OCI-LY1 (cell line): ENCODE results near the gene PCP2.

Experiments used
- H2AFZ ChIP-seq: fragments of 200-600 bp; sonication (generic), shearing (Covaris generic); 2 replicates; pipeline ENCODE4 v1.6.0; 2014; ENCODE audit warnings: antibody characterized with exemption, mild to moderate bottlenecking, low read length
- H3F3A ChIP-seq: fragments of 200-600 bp; sonication (generic), shearing (Covaris generic); 2 replicates; pipeline ENCODE4 v1.6.0; 2014; ENCODE audit warnings: mild to moderate bottlenecking, antibody characterized with exemption, low read length, moderate library complexity; ENCODE audit not compliant: insufficient read depth
- H3K27ac ChIP-seq: fragments of 200-600 bp; sonication (generic); 2 replicates; pipeline ENCODE4 v1.5.1; 2014; ENCODE audit warnings: low read length, mixed run types, mild to moderate bottlenecking, low read depth; ENCODE audit not compliant: poor library complexity, severe bottlenecking
- H3K27me3 ChIP-seq: fragments of 200-600 bp; sonication (generic); 2 replicates; pipeline ENCODE4 v1.6.0; 2014; ENCODE audit warnings: antibody characterized with exemption, mild to moderate bottlenecking, low read length, moderate library complexity; ENCODE audit not compliant: insufficient read depth
- H3K36me3 ChIP-seq: fragments of 200-600 bp; sonication (generic); 2 replicates; pipeline ENCODE4 v1.6.1; 2014; ENCODE audit warnings: mild to moderate bottlenecking, antibody characterized with exemption, low read length, moderate library complexity, mixed read lengths; ENCODE audit not compliant: insufficient read depth
- H3K4me1 ChIP-seq: fragments of 200-600 bp; sonication (generic); 2 replicates; pipeline ENCODE4 v1.5.1; 2014; ENCODE audit warnings: mild to moderate bottlenecking, low read length, moderate library complexity; ENCODE audit not compliant: insufficient read depth, severe bottlenecking
- H3K4me2 ChIP-seq: fragments of 200-600 bp; sonication (generic), shearing (Covaris generic); 2 replicates; pipeline ENCODE4 v1.6.1; 2014; ENCODE audit warnings: low read length
- H3K4me3 ChIP-seq: fragments of 200-600 bp; sonication (generic); 2 replicates; pipeline ENCODE4 v1.5.1; 2014; ENCODE audit warnings: low read length, low read depth, mild to moderate bottlenecking, mixed read lengths; ENCODE audit not compliant: poor library complexity, severe bottlenecking
- H3K79me2 ChIP-seq: fragments of 200-600 bp; shearing (Covaris generic); 2 replicates; pipeline ENCODE4 v1.6.1; 2016; ENCODE audit warnings: mixed run types, low read length, mixed read lengths; ENCODE audit not compliant: insufficient read depth
- H3K9ac ChIP-seq: fragments of 200-600 bp; sonication (generic), shearing (Covaris generic); 2 replicates; pipeline ENCODE4 v1.6.1; 2014; ENCODE audit warnings: mild to moderate bottlenecking, low read length, mixed read lengths
- H3K9me2 ChIP-seq: fragments of 200-600 bp; sonication (generic), shearing (Covaris generic); 2 replicates; pipeline ENCODE4 v1.6.1; 2014; ENCODE audit warnings: low read depth, mild to moderate bottlenecking, low read length, mixed read lengths
- H3K9me3 ChIP-seq: fragments of 200-600 bp; shearing (Covaris generic); 2 replicates; pipeline ENCODE4 v1.6.1; 2014; ENCODE audit warnings: low read length, mixed read lengths
- H4K20me1 ChIP-seq: fragments of 200-600 bp; sonication (generic), shearing (Covaris generic); 2 replicates; pipeline ENCODE4 v1.6.0; 2016; ENCODE audit warnings: mild to moderate bottlenecking, low read length; ENCODE audit not compliant: insufficient read depth
- CTCF ChIP-seq: fragments of 200-600 bp; sonication (generic), shearing (Covaris generic); IDR thresholded peaks from 2 replicates; pipeline ENCODE4 v1.5.1; 2017; ENCODE audit warnings: mild to moderate bottlenecking, antibody characterized with exemption, low read length, moderate library complexity, mixed read lengths
- EZH2 ChIP-seq: fragments of 200-600 bp; sonication (generic), shearing (Covaris generic); IDR thresholded peaks from 2 replicates; pipeline ENCODE4 v1.8.0; 2017; ENCODE audit warnings: borderline replicate concordance, mixed run types, mild to moderate bottlenecking, antibody characterized with exemption, low read length, moderate library complexity, mixed read lengths

Gene PCP2

GRCh38 chr19:7618348-7618747 lies 15.2 kb downstream of the PCP2 start:
- Histone ChIP-seq H3K9ac (no peak overlapping the region), H3K4me2 (no peak overlapping the region), H4K20me1 (no peaks in the 10 kb centered on the region), H2AFZ (no peak overlapping the region), H3K9me2 (no peaks in the 10 kb centered on the region), H3K27me3 (no peaks in the 10 kb centered on the region), H3K27ac (no peak overlapping the region), H3K36me3 (peaks cover 41% of the 10 kb centered on the region; the same call in 1 of the 2 replicates), H3K9me3 (no peaks in the 10 kb centered on the region), H3K4me1 (no peaks in the 10 kb centered on the region), H3K4me3 (no peak overlapping the region), H3K79me2 (no peaks in the 10 kb centered on the region), H3F3A (no peaks in the 10 kb centered on the region)
- TF ChIP-seq EZH2 (no peak), CTCF (no peak)

GRCh38 chr19:7617735-7618134 lies 15.8 kb downstream of the PCP2 start:
- Histone ChIP-seq H3K79me2 (no peaks in the 10 kb centered on the region), H3K9ac (no peak overlapping the region), H3K4me3 (no peak overlapping the region), H3K4me1 (no peaks in the 10 kb centered on the region), H4K20me1 (no peaks in the 10 kb centered on the region), H3K9me2 (no peaks in the 10 kb centered on the region), H3K36me3 (peaks cover 36% of the 10 kb centered on the region; the same call in 1 of the 2 replicates), H3K27ac (no peak overlapping the region), H3K4me2 (no peak overlapping the region), H3K9me3 (no peaks in the 10 kb centered on the region), H3F3A (no peaks in the 10 kb centered on the region), H3K27me3 (no peaks in the 10 kb centered on the region), H2AFZ (no peak overlapping the region)
- no peak for TF ChIP-seq EZH2
- TF ChIP-seq CTCF = no peak

GRCh38 chr19:7617172-7617571 lies 16.3 kb downstream of the PCP2 start:
- Histone ChIP-seq H3K4me2 (no peak overlapping the region), H3K79me2 (no peaks in the 10 kb centered on the region), H3K36me3 (peaks cover 31% of the 10 kb centered on the region; the same call in 1 of the 2 replicates), H3K4me3 (no peak overlapping the region), H2AFZ (no peak overlapping the region), H3K27me3 (no peaks in the 10 kb centered on the region), H3K9me2 (no peaks in the 10 kb centered on the region), H4K20me1 (no peaks in the 10 kb centered on the region), H3K9ac (no peak overlapping the region), H3F3A (no peaks in the 10 kb centered on the region), H3K9me3 (no peaks in the 10 kb centered on the region), H3K4me1 (no peaks in the 10 kb centered on the region), H3K27ac (no peak overlapping the region)
- TF ChIP-seq EZH2 (no peak), CTCF (no peak)
